H9 (cell line): Measurements from ENCODE around the gene SPRED2. TPM values are rescaled to one million over a fixed set of nuclear protein-coding genes. Genes with fewer than 3 reads are reported as not detected.

Experiments
- DNase-seq: peaks from one replicate; pipeline ENCODE4 v3.0.0-alpha.2; 2017
- H2AFZ ChIP-seq: one replicate; pipeline ENCODE4 v1.6.1; 2013; ENCODE audit warnings: mild to moderate bottlenecking, low read length, control low read depth, moderate library complexity
- H2AK5ac ChIP-seq: 2 replicates; pipeline ENCODE4 v1.6.1; 2013; ENCODE audit warnings: low read length, control low read depth, mixed read lengths; ENCODE audit not compliant: insufficient read length
- H2BK120ac ChIP-seq: one replicate; pipeline ENCODE4 v1.6.1; 2013; ENCODE audit warnings: low read depth, mild to moderate bottlenecking, low read length, control low read depth, inconsistent platforms; ENCODE audit not compliant: poor library complexity, severe bottlenecking
- H2BK12ac ChIP-seq: 2 replicates; pipeline ENCODE4 v1.6.1; 2013; ENCODE audit warnings: low read length, control low read depth, mixed read lengths, low read depth; ENCODE audit not compliant: insufficient read length
- H2BK15ac ChIP-seq: 2 replicates; pipeline ENCODE4 v1.6.1; 2013; ENCODE audit warnings: low read depth, low read length, control low read depth
- H2BK20ac ChIP-seq: one replicate; pipeline ENCODE4 v1.6.1; 2013; ENCODE audit warnings: low read depth, mild to moderate bottlenecking, low read length, control low read depth, inconsistent platforms; ENCODE audit not compliant: poor library complexity, severe bottlenecking
- H2BK5ac ChIP-seq: 2 replicates; pipeline ENCODE4 v1.6.1; 2013; ENCODE audit warnings: low read length, control low read depth, mixed read lengths; ENCODE audit not compliant: insufficient read length
- H3K14ac ChIP-seq: 2 replicates; pipeline ENCODE4 v1.6.1; 2013; ENCODE audit warnings: low read length, control low read depth; ENCODE audit not compliant: insufficient read depth
- H3K18ac ChIP-seq: 2 replicates; pipeline ENCODE4 v1.6.1; 2013; ENCODE audit warnings: low read depth, mild to moderate bottlenecking, mixed read lengths, low read length, control low read depth; ENCODE audit not compliant: insufficient read length
- H3K23ac ChIP-seq: 2 replicates; pipeline ENCODE4 v1.6.1; 2013; ENCODE audit warnings: low read length, control low read depth, mixed read lengths, low read depth; ENCODE audit not compliant: insufficient read length
- H3K23me2 ChIP-seq: 2 replicates; pipeline ENCODE4 v1.6.1; 2013; ENCODE audit warnings: low read depth, mild to moderate bottlenecking, mixed read lengths, low read length, control low read depth; ENCODE audit not compliant: insufficient read length, poor library complexity, severe bottlenecking
- H3K27ac ChIP-seq: 2 replicates; pipeline ENCODE4 v1.5.1; 2013; ENCODE audit warnings: low read length, control low read depth, mixed read lengths, low read depth; ENCODE audit not compliant: insufficient read length
- H3K27me3 ChIP-seq: 2 replicates; pipeline ENCODE4 v1.6.1; 2013; ENCODE audit warnings: low read length, control low read depth, inconsistent platforms; ENCODE audit not compliant: insufficient read depth
- H3K4ac ChIP-seq: 2 replicates; pipeline ENCODE4 v1.6.1; 2013; ENCODE audit warnings: low read depth, mild to moderate bottlenecking, control low read depth, inconsistent platforms, low read length, moderate library complexity
- H3K4me1 ChIP-seq: 2 replicates; pipeline ENCODE4 v1.6.1; 2013; ENCODE audit warnings: low read length, control low read depth, inconsistent platforms; ENCODE audit not compliant: insufficient read depth
- H3K4me2 ChIP-seq: 2 replicates; pipeline ENCODE4 v1.6.1; 2013; ENCODE audit warnings: low read length, control low read depth, mixed read lengths; ENCODE audit not compliant: insufficient read length, insufficient read depth
- H3K56ac ChIP-seq: 2 replicates; pipeline ENCODE4 v1.6.1; 2013; ENCODE audit warnings: low read depth, mild to moderate bottlenecking, mixed read lengths, low read length, control low read depth; ENCODE audit not compliant: insufficient read length
- H3K79me1 ChIP-seq: 2 replicates; pipeline ENCODE4 v1.6.1; 2013; ENCODE audit warnings: low read depth, mild to moderate bottlenecking, moderate library complexity, low read length, control low read depth, inconsistent platforms; ENCODE audit not compliant: insufficient read depth, poor library complexity, severe bottlenecking
- H3K79me2 ChIP-seq: 2 replicates; pipeline ENCODE4 v1.6.1; 2013; ENCODE audit warnings: low read length, control low read depth, inconsistent platforms; ENCODE audit not compliant: insufficient read depth
- H3K9ac ChIP-seq: 2 replicates; pipeline ENCODE4 v1.6.1; 2013; ENCODE audit warnings: low read length, control low read depth, mixed read lengths; ENCODE audit not compliant: insufficient read length; ENCODE audit errors: extremely low read depth
- H3K9me3 ChIP-seq: one replicate; pipeline ENCODE4 v1.6.1; 2013; ENCODE audit warnings: low read depth, low read length, inconsistent platforms; ENCODE audit not compliant: control insufficient read depth
- H3T11ph ChIP-seq: one replicate; pipeline ENCODE4 v1.6.1; 2013; ENCODE audit warnings: mild to moderate bottlenecking, low read length, control low read depth, inconsistent platforms
- H4K20me1 ChIP-seq: one replicate; pipeline ENCODE4 v1.6.1; 2013; ENCODE audit not compliant: control insufficient read depth, insufficient read length, insufficient read depth
- H4K5ac ChIP-seq: 2 replicates; pipeline ENCODE4 v1.6.1; 2013; ENCODE audit warnings: low read depth, mild to moderate bottlenecking, mixed read lengths, low read length, control low read depth; ENCODE audit not compliant: insufficient read length
- H4K8ac ChIP-seq: replicated peaks from 2 replicates; pipeline ENCODE4 v1.6.1; 2013; ENCODE audit warnings: low read length, control low read depth, mixed read lengths, low read depth; ENCODE audit not compliant: insufficient read length
- H4K91ac ChIP-seq: 2 replicates; pipeline ENCODE4 v1.6.1; 2013; ENCODE audit warnings: low read depth, mild to moderate bottlenecking, moderate library complexity, mixed read lengths, low read length, control low read depth; ENCODE audit not compliant: insufficient read length
- H3K27ac Mint-ChIP-seq, 3 experiments: 2 replicates in 2 of 3; 3 replicates in 1 of 3; pipeline ENCODE4 v1.8.0; 2020 to 2021; ENCODE audit warnings: mixed read lengths in 3 of 3, mild to moderate bottlenecking in 1 of 3, moderate library complexity in 1 of 3
- H3K27me3 Mint-ChIP-seq: 2 replicates; pipeline ENCODE4 v1.8.0; 2021; ENCODE audit warnings: low read depth, mild to moderate bottlenecking, moderate library complexity, mixed read lengths
- H3K36me3 Mint-ChIP-seq, 3 experiments: 2 replicates in 2 of 3; 3 replicates in 1 of 3; pipeline ENCODE4 v1.8.0; 2020 to 2021; ENCODE audit warnings: low read depth in 3 of 3, mixed read lengths in 3 of 3; ENCODE audit not compliant: insufficient read depth in 1 of 3
- H3K4me1 Mint-ChIP-seq, 2 experiments: 2 replicates each; pipeline ENCODE4 v1.8.0; 2020; ENCODE audit warnings: mixed read lengths in 2 of 2
- H3K4me3 Mint-ChIP-seq, 2 experiments: 2 replicates in 1 of 2; 3 replicates in 1 of 2; pipeline ENCODE4 v1.8.0; 2020 to 2021; ENCODE audit warnings: mild to moderate bottlenecking in 2 of 2, mixed read lengths in 2 of 2, moderate library complexity in 1 of 2
- H3K9me3 Mint-ChIP-seq, 2 experiments: 2 replicates in 1 of 2; 3 replicates in 1 of 2; pipeline ENCODE4 v1.8.0; 2020; ENCODE audit warnings: mild to moderate bottlenecking in 2 of 2, mixed read lengths in 2 of 2, moderate library complexity in 1 of 2
- WGBS: extraction: QIAGEN DNeasy Blood & Tissue Kit; methylation state at CpG from one replicate; pipeline ENCODE4 v1.1.7; 2013; ENCODE audit warnings: missing lambda C conversion rate, low lambda C conversion rate, mixed read lengths; ENCODE audit not compliant: insufficient read length; ENCODE audit errors: extremely low coverage; 5-methylcytosine and 5-hydroxymethylcytosine counted together
- total RNA-seq: library from RNA; stranded (reverse); gene quantifications from 2 replicates; pipeline ENCODE4 v1.2.1, GENCODE V29; 2021
- TF ChIP-seq, protein P1 (sequence below): fragments of 200-600 bp; sonication (generic); conservative IDR thresholded peaks from 3 replicates; pipeline ENCODE4 v1.8.0; 2021; ENCODE audit warnings: antibody characterized with exemption, mild to moderate bottlenecking

The SPRED2 gene
- total RNA-seq, 1 experiment from 2014 or later = 23.5 TPM

DNA sequence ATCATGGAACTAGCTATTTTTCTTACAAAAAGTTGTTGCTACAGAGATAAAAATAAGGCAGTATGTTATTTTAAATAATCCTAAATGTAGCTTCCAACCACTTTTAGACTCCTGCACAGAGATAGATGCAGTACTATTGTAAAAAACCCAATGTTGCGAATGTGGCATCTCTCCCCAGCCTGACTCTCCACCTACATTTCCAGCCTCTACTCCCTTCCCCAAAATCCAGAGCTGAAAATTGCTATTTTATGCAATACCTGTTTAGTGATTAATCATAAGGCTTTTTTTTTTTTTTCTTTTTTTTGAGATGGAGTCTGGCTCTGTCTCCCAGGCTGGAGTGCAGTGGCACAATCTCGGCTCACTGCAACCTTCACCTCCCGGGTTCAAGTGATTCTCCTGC lies 39.4 kb downstream of the SPRED2 start:
- no peak overlapping the region for H3K27ac ChIP-seq
- no peaks in the 10 kb centered on the region for H3K9me3 Mint-ChIP-seq
- H2AK5ac ChIP-seq = no peak overlapping the region
- H2BK12ac ChIP-seq = no peak overlapping the region
- H4K20me1 ChIP-seq = no peaks in the 10 kb centered on the region
- H3K4me2 ChIP-seq = no peak overlapping the region
- no peak for DNase-seq
- no peak overlapping the region for H3K4me3 Mint-ChIP-seq
- H3K18ac ChIP-seq = no peak overlapping the region
- H3K4me1 Mint-ChIP-seq = peaks cover 34 to 35% of the 10 kb centered on the region in 2 experiments
- no peak overlapping the region for H3K23ac ChIP-seq
- H3T11ph ChIP-seq = no peak overlapping the region
- H3K79me2 ChIP-seq = 0 out of 2 replicates have a peak, but pooled peaks cover 3% of the 10 kb centered on the region
- no peak overlapping the region for H4K5ac ChIP-seq
- H4K91ac ChIP-seq = no peak overlapping the region
- H3K9me3 ChIP-seq = no peaks in the 10 kb centered on the region
- no peak overlapping the region for H3K14ac ChIP-seq
- no peaks in the 10 kb centered on the region for H3K27me3 ChIP-seq
- no peaks in the 10 kb centered on the region for H3K23me2 ChIP-seq
- H3K4me1 ChIP-seq = no peaks in the 10 kb centered on the region; the same call in 1 of the 2 replicates
- H4K8ac ChIP-seq = no peak overlapping the region
- no peak overlapping the region for H2AFZ ChIP-seq
- H2BK15ac ChIP-seq = no peak overlapping the region
- no peak overlapping the region for H3K4ac ChIP-seq
- H3K9ac ChIP-seq = no peak overlapping the region
- no peaks in the 10 kb centered on the region for H3K36me3 Mint-ChIP-seq
- no peak overlapping the region for H2BK5ac ChIP-seq
- H3K79me1 ChIP-seq = peaks cover 4% of the 10 kb centered on the region
- no peaks in the 10 kb centered on the region; the same call in 1 of the 2 replicates for H3K27me3 Mint-ChIP-seq
- no peak overlapping the region for H3K56ac ChIP-seq
- no peak overlapping the region for H2BK120ac ChIP-seq
- WGBS = no CpG with 5 or more reads among the region's 3 CpGs
- TF ChIP-seq, protein P1, sequence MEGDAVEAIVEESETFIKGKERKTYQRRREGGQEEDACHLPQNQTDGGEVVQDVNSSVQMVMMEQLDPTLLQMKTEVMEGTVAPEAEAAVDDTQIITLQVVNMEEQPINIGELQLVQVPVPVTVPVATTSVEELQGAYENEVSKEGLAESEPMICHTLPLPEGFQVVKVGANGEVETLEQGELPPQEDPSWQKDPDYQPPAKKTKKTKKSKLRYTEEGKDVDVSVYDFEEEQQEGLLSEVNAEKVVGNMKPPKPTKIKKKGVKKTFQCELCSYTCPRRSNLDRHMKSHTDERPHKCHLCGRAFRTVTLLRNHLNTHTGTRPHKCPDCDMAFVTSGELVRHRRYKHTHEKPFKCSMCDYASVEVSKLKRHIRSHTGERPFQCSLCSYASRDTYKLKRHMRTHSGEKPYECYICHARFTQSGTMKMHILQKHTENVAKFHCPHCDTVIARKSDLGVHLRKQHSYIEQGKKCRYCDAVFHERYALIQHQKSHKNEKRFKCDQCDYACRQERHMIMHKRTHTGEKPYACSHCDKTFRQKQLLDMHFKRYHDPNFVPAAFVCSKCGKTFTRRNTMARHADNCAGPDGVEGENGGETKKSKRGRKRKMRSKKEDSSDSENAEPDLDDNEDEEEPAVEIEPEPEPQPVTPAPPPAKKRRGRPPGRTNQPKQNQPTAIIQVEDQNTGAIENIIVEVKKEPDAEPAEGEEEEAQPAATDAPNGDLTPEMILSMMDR = no peak
- no peak overlapping the region for H3K27ac Mint-ChIP-seq
- H2BK20ac ChIP-seq = no peak overlapping the region
